HCT116 (cell line): Measurements from ENCODE around the gene IL15RA. TPM values are rescaled to one million over a fixed set of nuclear protein-coding genes. Genes with fewer than 3 reads are reported as not detected.

ENCODE experiments used
- ATAC-seq: fragments of 200-7000 bp; cut with Tn5 transposase; 2 replicates; pipeline ENCODE4 v1.9.1; 2020; ENCODE audit warnings: mild to moderate bottlenecking, moderate library complexity
- BruUV-seq: library from RNA; stranded (reverse); fragments of 400-500 nt; replicated peaks from 2 replicates; lab custom pipeline; 2021; lab: Mats Ljungman, UMichigan
- CTCF ChIA-PET: fragments of 300-600 bp; sonication (Branson Sonifier 250); formaldehyde crosslinking; loops from one replicate; lab custom pipeline; 2021; ENCODE audit warnings: antibody characterized with exemption; lab: Charles Lee
- POLR2A ChIA-PET: fragments of 300-600, 350-600 bp; sonication (Branson Sonifier 250); formaldehyde crosslinking; loops from one replicate; lab custom pipeline; 2021; ENCODE audit warnings: antibody characterized with exemption; lab: Charles Lee
- RAD21 ChIA-PET, 2 experiments: fragments of 300-600 bp; sonication (Branson Sonifier 250); formaldehyde crosslinking; loops; one replicate each; lab custom pipeline; 2023; ENCODE audit warnings: low total read pairs in 2 of 2; ENCODE audit not compliant: uncharacterized antibody in 2 of 2, unreplicated experiment in 2 of 2, low non-redundant PET in 1 of 2; lab: Charles Lee
- DNase-seq: peaks from one replicate; pipeline ENCODE4 v3.0.0-alpha.2; 2010; ENCODE audit warnings: low read depth, low spot score
- H2AFZ ChIP-seq: fragments of 200-600 bp; shearing (Covaris generic), sonication (generic); 2 replicates; pipeline ENCODE4 v1.6.1; 2017; ENCODE audit warnings: low read depth, mixed run types, mixed read lengths, antibody characterized with exemption, low read length; ENCODE audit not compliant: poor library complexity, severe bottlenecking
- H3K27ac ChIP-seq: 2 replicates; pipeline ENCODE4 v1.5.1; 2012; ENCODE audit warnings: low read depth, low read length
- H3K27me3 ChIP-seq: fragments of 200-600 bp; sonication (generic); 2 replicates; pipeline ENCODE4 v1.6.1; 2016; ENCODE audit warnings: mixed run types, low read length, mixed read lengths; ENCODE audit not compliant: insufficient read depth
- H3K36me3 ChIP-seq, 2 experiments: fragments of 200-500 bp in 1 of 2; fragments of 200-600 bp in 1 of 2; sonication (Bioruptor generic) in 1 of 2; sonication (generic) in 1 of 2; 2 replicates each; pipeline versions ENCODE4 v1.5.1 to v1.6.1; 2014 to 2016; ENCODE audit warnings: low read length in 2 of 2, inconsistent platforms in 1 of 2, mixed read lengths in 1 of 2, mixed run types in 1 of 2; ENCODE audit not compliant: insufficient read depth in 2 of 2, control insufficient read depth in 1 of 2
- H3K4me1 ChIP-seq, 2 experiments: fragments of 200-600 bp in 1 of 2; sonication (generic) in 1 of 2; 2 replicates each; pipeline versions ENCODE4 v1.5.1 to v1.6.1; 2012 to 2017; ENCODE audit warnings: low read length in 2 of 2, inconsistent platforms in 1 of 2, mild to moderate bottlenecking in 1 of 2, mixed read lengths in 1 of 2, mixed run types in 1 of 2, moderate library complexity in 1 of 2; ENCODE audit not compliant: insufficient read depth in 2 of 2, control insufficient read depth in 1 of 2
- H3K4me2 ChIP-seq: fragments of 200-600 bp; sonication (generic); 2 replicates; pipeline ENCODE4 v1.6.1; 2017; ENCODE audit warnings: mixed run types, low read length, mixed read lengths
- H3K4me3 ChIP-seq, 2 experiments: fragments of 200-600 bp in 1 of 2; sonication (generic) in 1 of 2; replicated peaks in 1 of 2; 2 replicates each; pipeline ENCODE4 v1.5.1; 2011 to 2016; ENCODE audit warnings: low read length in 2 of 2, control low read depth in 1 of 2, low read depth in 1 of 2, mild to moderate bottlenecking in 1 of 2, mixed read lengths in 1 of 2, mixed run types in 1 of 2
- H3K79me2 ChIP-seq: fragments of 200-600 bp; sonication (generic); 2 replicates; pipeline ENCODE4 v1.6.1; 2017; ENCODE audit warnings: mild to moderate bottlenecking, mixed run types, low read length, moderate library complexity, mixed read lengths; ENCODE audit not compliant: insufficient read depth
- H3K9ac ChIP-seq: fragments of 200-600 bp; sonication (generic); 2 replicates; pipeline ENCODE4 v1.6.1; 2016; ENCODE audit warnings: low read length, mixed read lengths
- H3K9me2 ChIP-seq: fragments of 200-600 bp; sonication (generic), shearing (Covaris generic); 2 replicates; pipeline ENCODE4 v1.6.1; 2017; ENCODE audit warnings: mixed run types, mild to moderate bottlenecking, moderate library complexity; ENCODE audit not compliant: insufficient read depth
- H3K9me3 ChIP-seq, 2 experiments: fragments of 200-500 bp in 1 of 2; fragments of 200-600 bp in 1 of 2; sonication (Bioruptor generic) in 1 of 2; sonication (generic) in 1 of 2; 2 replicates each; pipeline ENCODE4 v1.6.1; 2014 to 2017; ENCODE audit warnings: low read length in 2 of 2, mixed read lengths in 2 of 2, inconsistent platforms in 1 of 2, low read depth in 1 of 2, mild to moderate bottlenecking in 1 of 2, mixed run types in 1 of 2, moderate library complexity in 1 of 2; ENCODE audit not compliant: control insufficient read depth in 1 of 2, insufficient read depth in 1 of 2
- H4K20me1 ChIP-seq: fragments of 200-600 bp; sonication (generic), shearing (Covaris generic); 2 replicates; pipeline ENCODE4 v1.6.1; 2017; ENCODE audit warnings: mixed run types, mild to moderate bottlenecking, moderate library complexity; ENCODE audit not compliant: insufficient read depth
- ELF1 ChIP-seq: IDR thresholded peaks from 2 replicates; pipeline ENCODE4 v1.6.1; 2012; ENCODE audit warnings: low read depth, borderline replicate concordance
- FOSL1 ChIP-seq: IDR thresholded peaks from 2 replicates; pipeline ENCODE4 v1.6.1; 2012; ENCODE audit warnings: low read depth
- RAD21 ChIP-seq: IDR thresholded peaks from 2 replicates; pipeline ENCODE4 v1.6.1; 2012; ENCODE audit warnings: low read depth, mild to moderate bottlenecking
- SP1 ChIP-seq: IDR thresholded peaks from 2 replicates; pipeline ENCODE4 v1.6.1; 2012; ENCODE audit warnings: low read depth
- intact Hi-C: fragments of 100-400 bp; cut with micrococcal nuclease; formaldehyde crosslinking; loops from 2 replicates; pipeline ENCODE4 v1.10.0; 2022
- total RNA-seq: library from RNA; stranded (reverse); gene quantifications from one replicate; pipeline ENCODE4 v1.2.1, GENCODE V29; 2021; ENCODE audit not compliant: unreplicated experiment

IL15RA gene
- total RNA-seq, 1 experiment from 2014 or later = 10.5 TPM

DNA sequence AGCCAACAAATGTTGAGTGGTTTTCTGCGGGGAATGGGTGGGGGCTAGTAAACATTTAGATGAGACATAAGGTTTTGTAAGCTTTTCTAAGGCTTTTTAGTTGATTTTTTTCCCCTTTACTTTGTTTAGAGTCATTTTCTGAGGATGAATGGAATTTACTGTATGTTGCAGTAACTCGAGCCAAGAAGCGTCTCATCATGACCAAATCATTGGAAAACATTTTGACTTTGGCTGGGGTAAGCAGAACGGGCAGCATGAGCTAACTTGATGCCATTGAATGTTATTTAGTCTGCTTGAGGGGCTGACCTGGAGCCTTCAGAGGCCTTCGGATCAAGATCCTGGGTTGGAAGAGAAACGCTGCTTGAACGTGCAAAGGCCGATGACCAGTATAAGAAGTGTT, 50.0 kb downstream of the IL15RA start:
- Histone ChIP-seq H3K4me2 (no peak overlapping the region), H3K9me2 (no peaks in the 10 kb centered on the region), H3K27ac (no peak overlapping the region)
- RAD21 ChIA-PET = no interaction called here
- POLR2A ChIA-PET = no interaction called here
- intact Hi-C loops = no loop called here
- no peak for ATAC-seq
- no peak for TF ChIP-seq RAD21
- TF ChIP-seq, all 23 proteins: peak for 0
- CTCF ChIA-PET = no interaction called here
- Histone ChIP-seq H3K36me3 (peaks cover 60 to 62% of the 10 kb centered on the region in 2 experiments), H3K9ac (no peak overlapping the region), H3K9me3 (no peaks in the 10 kb centered on the region), H3K4me1 (no peaks in the 10 kb centered on the region), H2AFZ (no peak overlapping the region), H3K79me2 (no peaks in the 10 kb centered on the region), H3K27me3 (no peaks in the 10 kb centered on the region), H3K4me3 (no peak overlapping the region), H4K20me1 (no peaks in the 10 kb centered on the region)
- no peak for DNase-seq
- no TSS peak for BruUV-seq

DNA sequence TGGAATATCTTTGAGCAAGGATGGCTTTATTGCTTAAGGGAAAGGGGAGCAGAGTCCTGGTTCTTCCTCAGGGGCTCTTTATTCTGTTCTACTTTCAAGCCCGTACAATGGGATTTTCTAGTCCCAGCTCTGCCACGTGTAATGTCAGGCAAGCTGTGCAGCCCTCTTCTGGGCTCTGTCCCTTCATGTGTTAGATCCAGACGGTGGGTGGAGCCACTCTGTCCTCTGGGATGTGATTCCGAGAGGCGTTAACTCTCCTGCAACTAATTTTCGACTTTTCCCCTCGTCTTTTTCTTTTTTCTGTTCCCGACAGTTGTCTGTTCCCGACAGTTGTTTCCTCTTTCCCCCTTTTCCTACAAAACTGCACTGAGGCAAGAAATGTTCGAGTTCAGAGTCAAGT, 52.5 kb downstream of the IL15RA start:
- peaks cover 64 to 71% of the 10 kb centered on the region in 2 experiments for H3K36me3 ChIP-seq
- RAD21 ChIA-PET = no interaction called here
- ATAC-seq (no peak), DNase-seq (no peak)
- H3K4me3 ChIP-seq = no peak overlapping the region
- H2AFZ ChIP-seq = no peak overlapping the region
- H3K27me3 ChIP-seq = no peaks in the 10 kb centered on the region
- H4K20me1 ChIP-seq = no peaks in the 10 kb centered on the region
- H3K27ac ChIP-seq = no peak overlapping the region
- no peak overlapping the region for H3K9ac ChIP-seq
- no peak overlapping the region for H3K4me2 ChIP-seq
- no peaks in the 10 kb centered on the region for H3K4me1 ChIP-seq
- no TSS peak for BruUV-seq
- no peak for TF ChIP-seq SP1
- no peak for TF ChIP-seq ELF1
- no peak for TF ChIP-seq FOSL1
- H3K79me2 ChIP-seq = no peaks in the 10 kb centered on the region
- no peaks in the 10 kb centered on the region for H3K9me2 ChIP-seq
- no peaks in the 10 kb centered on the region for H3K9me3 ChIP-seq
- intact Hi-C loops = no loop called here
- CTCF ChIA-PET = no interaction called here
- POLR2A ChIA-PET = no interaction called here

DNA sequence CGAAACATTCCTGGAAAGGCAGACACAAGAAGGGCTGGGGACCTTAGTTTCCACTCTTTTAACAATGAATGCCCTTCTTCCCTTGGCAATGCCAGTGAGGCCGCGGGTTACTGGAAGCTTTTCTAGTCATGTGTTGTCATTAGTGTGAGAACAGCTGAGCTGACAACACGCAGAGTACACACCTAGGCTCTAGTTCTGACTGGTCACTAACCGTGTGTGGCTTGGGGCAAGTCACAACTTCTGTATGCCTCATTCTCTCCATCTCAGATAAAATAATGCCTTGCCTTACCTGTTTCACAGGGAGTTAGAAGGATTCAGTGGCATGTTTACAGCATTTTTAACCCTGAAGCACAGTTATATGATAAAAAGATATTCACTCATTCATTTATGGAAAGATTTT, 55.6 kb downstream of the IL15RA start:
- no peak overlapping the region for H3K9ac ChIP-seq
- no peak for TF ChIP-seq RAD21
- TF ChIP-seq, all 23 proteins: peak for 0

More for the DNA sequence above, 55.6 kb downstream of the IL15RA start:
- no peaks in the 10 kb centered on the region for H3K4me1 ChIP-seq
- no peak overlapping the region for H2AFZ ChIP-seq
- no peak overlapping the region for H3K4me2 ChIP-seq
- no peak overlapping the region for H3K27ac ChIP-seq
- no peaks in the 10 kb centered on the region for H3K9me3 ChIP-seq
- CTCF ChIA-PET = no interaction called here
- no peaks in the 10 kb centered on the region for H3K79me2 ChIP-seq
- no TSS peak for BruUV-seq
- RAD21 ChIA-PET = no interaction called here
- no peak overlapping the region for H3K4me3 ChIP-seq
- intact Hi-C loops = no loop called here
- H3K27me3 ChIP-seq = no peaks in the 10 kb centered on the region
- H3K36me3 ChIP-seq = peaks cover 58 to 66% of the 10 kb centered on the region in 2 experiments
- DNase-seq (no peak), ATAC-seq (no peak)
- no peaks in the 10 kb centered on the region for H4K20me1 ChIP-seq
- POLR2A ChIA-PET = no interaction called here
- H3K9me2 ChIP-seq = no peaks in the 10 kb centered on the region
